Activated naive CD8-positive, alpha-beta T cell treated with anti-CD3 and anti-CD28 coated beads, Interleukin-2, amount 50 U/mL, for 16 hours (primary cell): Measurements from ENCODE around the gene BDH1.

Experiments used
- DNase-seq: peaks from one replicate; pipeline ENCODE4 v3.0.0-alpha.2; 2020; ENCODE audit warnings: low read depth, low spot score

Gene BDH1

GRCh38 chr3:197547306-197548011, 8.3 kb downstream of the BDH1 start:
- no peak for DNase-seq

- DNase-seq = no peak
These were observed 9.3 kb downstream of the BDH1 start for GRCh38 chr3:197546307-197547085.

GRCh38 chr3:197545571-197545970, 10.2 kb downstream of the BDH1 start:
- no peak for DNase-seq

- DNase-seq = no peak
These were observed 10.7 kb downstream of the BDH1 start for GRCh38 chr3:197545101-197545500.

- DNase-seq = no peak
These were observed 12.9 kb downstream of the BDH1 start for GRCh38 chr3:197542741-197543454.

- no peak for DNase-seq
These were observed 13.8 kb downstream of the BDH1 start for GRCh38 chr3:197541756-197542539.

- DNase-seq = no peak
These were observed 14.8 kb downstream of the BDH1 start for GRCh38 chr3:197540961-197541377.

GRCh38 chr3:197539651-197540051, 16.1 kb downstream of the BDH1 start:
- no peak for DNase-seq

- DNase-seq = no peak
These were observed 21.6 kb downstream of the BDH1 start for GRCh38 chr3:197533927-197534725.

- no peak for DNase-seq
These were observed 22.4 kb downstream of the BDH1 start for GRCh38 chr3:197533396-197533795.

- DNase-seq = no peak
These were observed 23.4 kb downstream of the BDH1 start for GRCh38 chr3:197532388-197532787.

GRCh38 chr3:197528190-197528589, 27.6 kb downstream of the BDH1 start:
- no peak for DNase-seq

GRCh38 chr3:197527569-197527968, 28.2 kb downstream of the BDH1 start:
- DNase-seq = no peak

- no peak for DNase-seq
These were observed 30.1 kb downstream of the BDH1 start for GRCh38 chr3:197525706-197526105.

- DNase-seq = no peak
These were observed 31.6 kb downstream of the BDH1 start for GRCh38 chr3:197524128-197524527.

GRCh38 chr3:197523526-197523925, 32.2 kb downstream of the BDH1 start:
- no peak for DNase-seq

GRCh38 chr3:197522881-197523441, 32.8 kb downstream of the BDH1 start:
- no peak for DNase-seq

GRCh38 chr3:197522183-197522715, 33.5 kb downstream of the BDH1 start:
- DNase-seq = no peak

- no peak for DNase-seq
These were observed 34.2 kb downstream of the BDH1 start for GRCh38 chr3:197521277-197522182.
